Karpas-422 (cell line): ENCODE data around the gene MTPN. TPM values are rescaled to one million over a fixed set of nuclear protein-coding genes. Genes with fewer than 3 reads are reported as not detected.

Experiments
- small RNA-seq: library from RNA; depleted of rRNA; stranded (forward); fragments of <200 nt; gene quantifications from one replicate; pipeline ENCODE3, GENCODE V24; 2014
- total RNA-seq: library from RNA; depleted of rRNA; stranded (reverse); fragments of >200 nt; shearing (Covaris generic); gene quantifications from 2 replicates; pipeline ENCODE4 v1.2.3, GENCODE V29; 2014; ENCODE audit warnings: low replicate concordance; rRNA removed

Gene MTPN
- total RNA-seq, 1 experiment from 2014 or later: 140 TPM

Small RNAs within 50 kb of the gene (small RNA-seq; reads per million reads assigned to genes)
- gene RNU6-223P: not detected

Other genes starting within 250 kb of the MTPN start
- gene SLC13A4, start 249.2 kb downstream of the MTPN start, total RNA-seq: not detected in 2 replicates
- not detected in 2 replicates for gene FAM180A, start 228.5 kb downstream of the MTPN start, total RNA-seq